SKM-1 treated with dmso at 0.1 percent for 144 hours (cell line): ENCODE measurements around the gene BAIAP2L1.

ENCODE experiments used
- DNase-seq: peaks from one replicate; lab custom pipeline; 2025; ENCODE audit not compliant: unreplicated experiment; lab: John Stamatoyannopoulos, UW

The BAIAP2L1 gene

GRCh38 chr7:98295467-98296192 lies 105.3 kb downstream of the BAIAP2L1 start:
- DNase-seq, result no peak

GRCh38 chr7:98294798-98295382 lies 106.0 kb downstream of the BAIAP2L1 start:
- DNase-seq, result no peak

GRCh38 chr7:98294326-98294725 lies 106.6 kb downstream of the BAIAP2L1 start:
- DNase-seq, result no peak

- DNase-seq, result no peak
Measured at GRCh38 chr7:98293746-98294145, 107.1 kb downstream of the BAIAP2L1 start.

- DNase-seq, result no peak
Measured at GRCh38 chr7:98293265-98293664, 107.6 kb downstream of the BAIAP2L1 start.

GRCh38 chr7:98291717-98292116 lies 109.2 kb downstream of the BAIAP2L1 start:
- no peak for DNase-seq

- DNase-seq, result no peak
Measured at GRCh38 chr7:98289333-98289875, 111.5 kb downstream of the BAIAP2L1 start.

GRCh38 chr7:98288064-98288823 lies 112.6 kb downstream of the BAIAP2L1 start:
- peak; percentile 11 for DNase-seq

- no peak for DNase-seq
Measured at GRCh38 chr7:98287486-98287959, 113.4 kb downstream of the BAIAP2L1 start.

- DNase-seq, result no peak
Measured at GRCh38 chr7:98286701-98287485, 114.0 kb downstream of the BAIAP2L1 start.

- DNase-seq, result peak; percentile 39
Measured at GRCh38 chr7:98286093-98286539, 114.8 kb downstream of the BAIAP2L1 start.

GRCh38 chr7:98285157-98286092 lies 115.5 kb downstream of the BAIAP2L1 start:
- DNase-seq, result no peak

- DNase-seq, result no peak
Measured at GRCh38 chr7:98284335-98285036, 116.4 kb downstream of the BAIAP2L1 start.

- no peak for DNase-seq
Measured at GRCh38 chr7:98283887-98284222, 117.0 kb downstream of the BAIAP2L1 start.

GRCh38 chr7:98283127-98283886 lies 117.6 kb downstream of the BAIAP2L1 start:
- DNase-seq, result peak; percentile 96

GRCh38 chr7:98282703-98283102 lies 118.2 kb downstream of the BAIAP2L1 start:
- DNase-seq, result no peak

GRCh38 chr7:98281757-98282606 lies 118.9 kb downstream of the BAIAP2L1 start:
- no peak for DNase-seq
